GM12865 (cell line): Measurements from ENCODE around the gene SFSWAP.

ENCODE experiments used
- DNase-seq: peaks from one replicate; pipeline ENCODE4 v3.0.0; 2010; ENCODE audit warnings: low read depth
- H3K4me3 ChIP-seq: 2 replicates; pipeline ENCODE4 v1.5.1; 2011; ENCODE audit warnings: mild to moderate bottlenecking, low read depth, low read length, control low read depth
- TF ChIP-seq, protein P1 (sequence below): IDR thresholded peaks from 2 replicates; pipeline ENCODE4 v1.5.1; 2011; ENCODE audit warnings: low read length, control low read depth, low read depth, inconsistent platforms; ENCODE audit not compliant: insufficient read depth; ENCODE audit errors: missing control alignments

The SFSWAP gene

DNA sequence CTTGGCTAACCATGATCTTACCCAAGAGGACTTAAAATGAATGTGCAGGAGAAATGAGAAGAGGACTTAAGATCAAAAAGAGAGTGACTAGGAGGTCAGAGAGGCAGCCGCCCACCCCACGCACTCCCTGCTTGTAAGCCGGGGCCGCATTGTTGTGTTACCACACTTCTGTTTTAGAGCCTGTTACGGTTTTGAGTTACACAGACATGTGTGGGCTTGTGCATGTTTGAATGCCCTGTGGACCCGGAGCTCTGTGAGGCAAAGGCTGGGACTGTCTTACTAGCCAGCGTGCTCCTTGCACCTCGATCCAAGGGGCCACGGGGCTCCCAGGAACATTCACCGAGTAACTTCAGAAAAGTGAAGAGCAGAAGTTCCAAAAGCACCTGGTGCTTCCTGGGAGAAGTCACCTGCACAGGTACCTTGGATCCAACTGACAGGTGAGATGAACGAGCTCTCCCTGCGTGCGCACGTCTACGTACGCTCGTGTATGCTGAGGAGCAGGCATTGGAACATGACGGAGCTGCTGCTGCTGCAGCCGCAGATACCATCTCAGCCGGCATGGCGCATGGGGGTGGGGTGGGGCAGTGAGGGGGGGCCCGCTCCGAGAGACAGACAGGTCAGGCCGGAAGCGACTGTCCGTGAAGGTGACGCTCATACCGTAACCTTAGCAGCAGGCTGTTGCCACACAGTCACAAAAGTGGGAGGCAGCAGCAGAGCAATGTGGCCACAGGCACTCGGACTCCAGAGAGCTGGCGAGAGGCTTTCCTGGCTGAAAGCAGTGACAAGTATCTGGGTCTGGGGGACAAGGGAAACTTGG, 23.7 kb downstream of the SFSWAP start:
- no peak for DNase-seq
- no peak overlapping the region for H3K4me3 ChIP-seq
- TF ChIP-seq, protein P1, sequence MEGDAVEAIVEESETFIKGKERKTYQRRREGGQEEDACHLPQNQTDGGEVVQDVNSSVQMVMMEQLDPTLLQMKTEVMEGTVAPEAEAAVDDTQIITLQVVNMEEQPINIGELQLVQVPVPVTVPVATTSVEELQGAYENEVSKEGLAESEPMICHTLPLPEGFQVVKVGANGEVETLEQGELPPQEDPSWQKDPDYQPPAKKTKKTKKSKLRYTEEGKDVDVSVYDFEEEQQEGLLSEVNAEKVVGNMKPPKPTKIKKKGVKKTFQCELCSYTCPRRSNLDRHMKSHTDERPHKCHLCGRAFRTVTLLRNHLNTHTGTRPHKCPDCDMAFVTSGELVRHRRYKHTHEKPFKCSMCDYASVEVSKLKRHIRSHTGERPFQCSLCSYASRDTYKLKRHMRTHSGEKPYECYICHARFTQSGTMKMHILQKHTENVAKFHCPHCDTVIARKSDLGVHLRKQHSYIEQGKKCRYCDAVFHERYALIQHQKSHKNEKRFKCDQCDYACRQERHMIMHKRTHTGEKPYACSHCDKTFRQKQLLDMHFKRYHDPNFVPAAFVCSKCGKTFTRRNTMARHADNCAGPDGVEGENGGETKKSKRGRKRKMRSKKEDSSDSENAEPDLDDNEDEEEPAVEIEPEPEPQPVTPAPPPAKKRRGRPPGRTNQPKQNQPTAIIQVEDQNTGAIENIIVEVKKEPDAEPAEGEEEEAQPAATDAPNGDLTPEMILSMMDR: no peak

DNA sequence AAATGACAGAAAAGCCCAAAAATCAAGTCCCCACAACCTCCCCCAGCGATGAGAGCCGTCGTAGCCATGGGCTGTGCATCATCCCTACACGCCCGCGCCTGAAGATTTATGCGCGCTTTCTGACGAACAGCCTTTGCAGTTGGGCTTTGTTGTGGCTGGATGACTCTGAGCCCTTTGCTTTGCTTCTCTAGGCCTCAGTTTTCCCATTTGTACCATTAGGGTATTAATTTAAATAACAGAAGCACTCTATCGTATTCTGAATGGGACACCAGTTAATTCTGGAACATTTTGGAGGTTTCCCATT, 24.2 kb downstream of the SFSWAP start:
- no peak overlapping the region for H3K4me3 ChIP-seq
- TF ChIP-seq, protein P1: no peak
- no peak for DNase-seq

DNA sequence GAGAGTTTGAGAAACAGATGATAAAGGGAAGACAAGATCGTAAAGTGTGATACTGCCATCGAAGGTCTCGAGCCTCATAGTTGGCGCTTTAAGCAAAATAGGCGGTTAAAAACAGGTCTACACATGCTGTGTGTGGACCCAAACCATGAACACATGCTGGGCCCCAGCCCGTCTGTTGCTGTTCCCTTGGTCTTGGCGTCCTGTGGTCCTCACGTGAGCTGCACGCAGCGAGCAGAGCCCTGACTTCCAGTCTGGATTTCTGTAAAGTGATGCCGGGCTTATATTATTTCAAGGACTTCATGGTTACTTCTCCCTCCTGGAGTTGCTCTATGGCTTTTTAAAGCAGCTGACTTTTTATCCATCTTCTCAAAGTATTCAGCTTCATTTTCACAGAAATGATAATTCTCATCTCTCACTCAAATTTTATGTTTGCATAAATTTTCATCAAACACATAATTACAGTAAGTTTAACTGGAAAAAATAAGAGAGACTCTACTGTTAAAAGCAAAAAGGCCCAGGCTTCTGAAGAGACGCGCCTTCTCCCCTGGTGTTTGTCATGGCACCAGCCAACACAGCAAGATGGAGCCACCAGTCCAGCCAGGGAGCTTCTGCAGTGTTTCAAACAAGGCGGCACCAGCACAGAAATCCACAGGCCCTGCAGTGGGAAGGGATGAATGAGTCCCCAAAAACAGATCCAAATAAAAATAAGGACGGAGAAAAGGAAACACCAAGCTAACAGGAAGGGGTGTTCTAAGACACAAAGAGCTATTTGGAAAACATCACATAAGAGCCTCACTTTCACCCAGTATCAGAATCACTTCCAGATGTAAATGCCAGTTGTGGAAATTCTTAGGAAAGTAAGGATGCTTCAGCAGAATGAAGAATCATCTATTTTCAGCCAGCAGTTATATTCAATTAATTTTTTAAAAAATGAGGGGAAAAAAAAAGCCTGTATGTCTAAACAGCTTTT, 24.9 kb downstream of the SFSWAP start:
- DNase-seq: no peak
- TF ChIP-seq, protein P1: no peak
- H3K4me3 ChIP-seq: no peak overlapping the region

DNA sequence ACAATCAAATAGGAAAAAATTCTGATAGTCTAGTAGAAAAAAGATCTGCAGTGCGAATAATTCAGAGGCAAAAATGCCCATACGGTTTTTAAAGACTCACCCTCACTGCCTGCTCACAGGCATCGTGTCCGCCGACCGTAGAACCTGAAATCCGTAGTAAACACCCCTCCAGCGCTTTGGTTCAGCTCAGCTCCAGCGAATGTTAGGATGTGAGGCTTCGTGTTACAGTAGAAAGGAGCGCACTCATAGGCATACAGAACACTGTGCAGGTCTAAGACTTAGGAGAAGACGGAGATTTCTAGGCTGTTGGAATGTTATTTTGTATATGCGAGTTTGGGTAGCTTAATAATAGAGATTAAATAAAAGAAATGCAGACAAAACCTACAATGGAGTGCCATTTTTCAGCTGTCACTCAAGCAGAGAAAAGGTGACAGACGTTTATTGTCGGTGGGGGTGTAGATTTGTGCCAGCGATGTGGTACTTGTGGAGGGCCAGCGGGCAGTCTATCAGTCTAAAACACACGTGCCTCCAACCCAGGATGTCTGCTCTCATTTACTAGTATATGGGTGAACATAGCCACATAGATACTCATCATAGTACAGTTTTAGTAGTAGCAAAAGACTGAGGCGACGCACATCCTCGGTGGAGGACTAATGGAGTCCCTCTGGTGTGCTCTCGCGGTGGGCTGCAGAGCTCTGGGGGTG, 25.7 kb downstream of the SFSWAP start:
- no peak for DNase-seq
- H3K4me3 ChIP-seq: no peak overlapping the region
- TF ChIP-seq, protein P1: no peak

DNA sequence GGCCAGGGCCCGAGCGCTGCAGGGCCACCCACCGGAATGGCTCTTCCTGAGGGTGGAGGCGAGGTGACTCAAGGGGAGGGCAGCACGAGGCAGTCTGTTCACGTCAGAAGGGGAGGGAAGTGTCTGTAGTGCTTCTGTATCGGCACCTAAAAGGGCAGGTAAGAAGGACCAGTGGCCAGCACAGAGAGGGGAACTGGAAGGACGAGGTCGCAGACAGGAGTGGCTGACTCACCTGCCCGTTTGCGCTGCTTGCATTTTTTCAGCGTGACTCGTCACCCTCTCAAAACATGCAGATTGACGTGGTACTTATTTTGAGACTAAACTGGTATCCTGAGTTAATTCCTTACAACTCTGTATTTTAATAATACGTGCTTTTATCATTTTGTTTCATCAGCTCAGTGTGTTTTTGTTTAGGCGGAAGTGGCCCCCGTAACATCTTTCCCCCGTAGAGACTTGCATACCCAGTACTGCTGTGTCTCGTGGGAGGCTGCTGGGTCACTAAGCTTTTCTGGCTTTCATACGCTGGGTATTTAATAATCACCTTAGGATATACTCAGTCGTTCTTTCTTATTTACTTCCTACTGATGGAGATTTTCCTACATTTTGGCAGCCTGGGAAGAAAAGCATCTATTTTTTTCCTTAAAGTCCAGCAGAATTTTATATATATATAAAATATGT, 26.4 kb downstream of the SFSWAP start:
- TF ChIP-seq, protein P1: no peak
- no peak for DNase-seq

DNA sequence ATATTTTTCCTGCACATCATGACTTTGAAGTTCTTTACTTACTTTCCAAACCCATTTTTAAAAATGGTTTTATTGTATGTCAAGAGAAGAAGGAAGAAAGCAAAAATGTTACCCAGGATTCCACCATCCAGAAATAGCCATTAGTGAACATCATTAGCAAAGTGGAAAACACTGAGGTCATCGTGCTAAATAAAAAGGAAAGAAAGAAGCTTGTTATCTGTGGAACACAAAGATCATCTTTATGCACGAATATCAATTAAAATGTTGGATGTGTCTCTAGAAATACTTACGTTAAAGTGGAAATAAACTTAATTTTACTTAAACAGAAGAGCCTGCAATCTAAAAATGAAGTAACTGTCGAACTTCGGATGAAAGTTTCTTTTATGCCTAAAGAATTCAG, 27.3 kb downstream of the SFSWAP start:
- no peak for DNase-seq
- TF ChIP-seq, protein P1: no peak
- no peak overlapping the region for H3K4me3 ChIP-seq

More for the DNA sequence above, 26.4 kb downstream of the SFSWAP start:
- H3K4me3 ChIP-seq: no peak overlapping the region
